GM19328 (cell line): ENCODE data around the gene AMIGO2.
A peak's percentile ranks its signal among the peaks of the same experiment; 100 is the strongest.

Experiments used
- ATAC-seq: cut with Tn5 transposase; IDR thresholded peaks from one replicate; pipeline ENCODE4 v1.9.1; 2021; ENCODE audit warnings: mild to moderate bottlenecking, moderate library complexity; ENCODE audit not compliant: unreplicated experiment

The AMIGO2 gene

GRCh38 chr12:47098099-47098498 lies 18.3 kb upstream of the AMIGO2 start:
- ATAC-seq: no peak

GRCh38 chr12:47097276-47097896 lies 17.6 kb upstream of the AMIGO2 start:
- ATAC-seq: no peak

- ATAC-seq: no peak
These were observed 15.9 kb upstream of the AMIGO2 start for GRCh38 chr12:47095446-47096236.

- ATAC-seq: no peak
These were observed 15.0 kb upstream of the AMIGO2 start for GRCh38 chr12:47094804-47095203.

GRCh38 chr12:47091009-47091408 lies 11.2 kb upstream of the AMIGO2 start:
- no peak for ATAC-seq

GRCh38 chr12:47088021-47088944 lies 8.5 kb upstream of the AMIGO2 start:
- no peak for ATAC-seq

GRCh38 chr12:47087088-47087688 lies 7.4 kb upstream of the AMIGO2 start:
- no peak for ATAC-seq

- no peak for ATAC-seq
These were observed 6.1 kb upstream of the AMIGO2 start for GRCh38 chr12:47085815-47086252.

- ATAC-seq: no peak
These were observed 4.4 kb upstream of the AMIGO2 start for GRCh38 chr12:47084172-47084571.

- ATAC-seq: no peak
These were observed 3.2 kb upstream of the AMIGO2 start for GRCh38 chr12:47082796-47083621.

GRCh38 chr12:47082283-47082682 lies 2.5 kb upstream of the AMIGO2 start:
- ATAC-seq: no peak

GRCh38 chr12:47080725-47081502 lies 1.2 kb upstream of the AMIGO2 start:
- no peak for ATAC-seq

- ATAC-seq: peak; percentile 21
These were observed 394 bp upstream of the AMIGO2 start for GRCh38 chr12:47079981-47080724.

- ATAC-seq: no peak
These were observed 859 bp downstream of the AMIGO2 start for GRCh38 chr12:47078733-47079467.

- ATAC-seq: no peak
These were observed 1.7 kb downstream of the AMIGO2 start for GRCh38 chr12:47078086-47078395.

GRCh38 chr12:47077206-47078085 lies 2.3 kb downstream of the AMIGO2 start:
- ATAC-seq: no peak
